HL-60/S4 treated with phorbol 12-myristate 13-acetate at 8.2 ng/mL for 4 days and 3 days (cell line): ENCODE measurements around the gene MOGAT2.
"Not testable (repeated sequence)": the region's sequence is repeated elsewhere in the genome, so short reads cannot be mapped to it uniquely, and the experiment has no call there.

Experiments used
- in situ Hi-C: fragments of 300-500 bp; cut with MboI; formaldehyde crosslinking; loops from 2 replicates; pipeline ENCODE4 v1.15.0; 2022; ENCODE audit warnings: low sequenced_read_pairs

MOGAT2 gene

DNA sequence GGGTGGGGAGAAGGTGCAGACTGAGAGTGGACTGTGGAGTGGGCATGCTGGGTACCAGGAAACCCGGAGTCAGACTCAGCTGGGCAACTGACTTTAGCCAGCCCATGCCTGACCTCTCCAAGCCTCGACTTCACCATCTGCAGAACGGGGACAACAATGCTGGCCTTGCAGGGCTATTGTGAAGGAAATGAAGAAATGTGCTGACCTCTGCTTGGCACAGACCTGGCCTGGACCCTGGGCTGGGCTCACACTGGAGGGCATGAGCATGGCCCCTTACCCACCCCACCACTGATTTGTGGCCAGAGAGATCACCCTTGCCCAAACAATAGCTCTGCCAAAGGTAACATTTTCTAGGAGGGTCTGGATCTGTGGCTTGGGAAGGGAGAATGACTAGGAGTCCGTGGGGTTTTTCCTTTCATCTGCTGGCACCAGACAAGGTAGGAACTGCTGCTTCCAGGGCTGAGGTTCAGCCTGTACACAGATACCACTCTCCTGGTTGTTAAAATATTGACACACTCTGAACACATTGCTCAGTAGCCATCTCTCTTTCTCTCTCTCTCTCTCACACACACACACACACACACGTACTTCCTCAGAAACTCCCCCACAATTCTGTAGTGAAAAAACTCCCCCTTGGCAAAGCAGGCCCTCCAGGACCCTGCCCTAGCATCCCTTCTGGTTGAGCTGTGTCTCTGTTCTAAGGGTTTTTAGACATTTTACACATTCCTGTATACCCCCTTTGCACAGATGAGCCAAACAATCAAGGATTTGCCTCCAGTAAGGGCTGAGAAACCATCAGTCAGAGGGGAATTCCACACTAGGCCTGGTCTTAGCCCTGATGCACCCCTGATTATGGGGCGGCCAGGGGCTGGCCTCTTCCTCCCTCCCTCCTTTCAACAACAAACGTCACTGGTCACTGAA lies 1.0 kb downstream of the MOGAT2 start:
- in situ Hi-C loops, result loop anchor here (25.0 kb wide), 1 partner anchor 144 kb away; no protein-coding TSS in a partner anchor

GRCh38 chr11:75719340-75720239 lies 2.0 kb downstream of the MOGAT2 start:
- in situ Hi-C loops, result loop anchor here (25.0 kb wide), 1 partner anchor 143 kb away; no protein-coding TSS in a partner anchor

DNA sequence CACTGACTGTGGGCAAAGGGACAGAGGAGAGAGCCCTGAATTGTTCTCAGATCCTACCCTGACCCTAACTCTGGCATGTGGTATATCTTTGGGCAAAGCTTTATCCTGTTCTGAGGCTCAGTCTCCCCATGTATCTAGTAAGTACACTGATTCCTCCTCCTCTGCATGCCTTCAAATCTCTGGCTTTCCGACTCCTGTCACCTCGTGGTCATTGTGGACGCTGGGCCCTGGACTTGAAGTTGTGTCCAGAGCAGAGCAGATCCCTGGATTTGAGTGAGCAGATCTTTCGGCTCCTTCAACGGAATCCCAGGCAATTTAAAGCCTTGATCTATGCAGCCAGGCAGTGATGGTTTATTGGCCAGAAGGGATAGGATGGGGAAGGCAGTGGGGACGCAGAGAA lies 3.0 kb downstream of the MOGAT2 start:
- in situ Hi-C loops, result loop anchor here (25.0 kb wide), 1 partner anchor 142 kb away; no protein-coding TSS in a partner anchor

GRCh38 chr11:75721852-75722668 lies 4.4 kb downstream of the MOGAT2 start:
- in situ Hi-C loops, result loop anchor here (25.0 kb wide), 1 partner anchor 140 kb away; no protein-coding TSS in a partner anchor

GRCh38 chr11:75722669-75723042 lies 5.0 kb downstream of the MOGAT2 start:
- in situ Hi-C loops, result loop anchor here (25.0 kb wide), 1 partner anchor 140 kb away; no protein-coding TSS in a partner anchor

- in situ Hi-C loops, result no loop called here
These were observed 8.1 kb downstream of the MOGAT2 start for GRCh38 chr11:75725547-75726320.

DNA sequence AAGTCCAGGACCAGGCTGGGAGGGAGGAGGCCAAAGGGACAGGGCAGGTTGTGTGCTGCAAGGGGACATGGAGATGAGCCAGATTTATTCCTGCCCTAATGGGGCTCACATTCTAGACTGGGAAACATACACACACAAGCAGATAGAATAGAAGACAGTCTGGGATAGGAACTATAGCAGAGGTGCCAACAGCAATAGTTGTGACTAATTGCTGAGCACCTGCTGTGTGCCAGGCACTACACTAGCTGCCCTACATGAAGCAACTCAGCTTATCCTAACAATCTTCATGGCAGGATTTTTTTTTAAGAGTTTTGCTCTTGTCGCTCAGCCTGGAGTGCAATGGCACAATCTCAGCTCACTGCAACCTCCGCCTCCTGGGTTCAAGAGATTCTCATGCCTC lies 11.4 kb downstream of the MOGAT2 start:
- in situ Hi-C loops, result no loop called here

DNA sequence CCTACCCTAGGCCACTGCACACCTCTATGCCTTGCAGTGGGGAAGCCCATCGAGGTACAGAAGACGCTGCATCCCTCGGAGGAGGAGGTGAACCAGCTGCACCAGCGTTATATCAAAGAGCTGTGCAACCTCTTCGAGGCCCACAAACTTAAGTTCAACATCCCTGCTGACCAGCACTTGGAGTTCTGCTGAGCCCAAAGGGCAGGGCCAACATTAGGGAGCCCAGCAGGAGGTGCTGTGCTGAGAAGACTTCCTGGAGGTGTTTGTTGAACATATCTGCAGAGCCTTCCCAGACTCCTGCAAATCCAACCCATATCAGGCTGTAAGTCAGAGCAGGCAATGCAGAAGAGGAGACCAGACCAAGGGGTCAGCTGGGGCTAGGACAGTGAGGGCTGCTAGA lies 13.5 kb downstream of the MOGAT2 start:
- in situ Hi-C loops, result no loop called here

DNA sequence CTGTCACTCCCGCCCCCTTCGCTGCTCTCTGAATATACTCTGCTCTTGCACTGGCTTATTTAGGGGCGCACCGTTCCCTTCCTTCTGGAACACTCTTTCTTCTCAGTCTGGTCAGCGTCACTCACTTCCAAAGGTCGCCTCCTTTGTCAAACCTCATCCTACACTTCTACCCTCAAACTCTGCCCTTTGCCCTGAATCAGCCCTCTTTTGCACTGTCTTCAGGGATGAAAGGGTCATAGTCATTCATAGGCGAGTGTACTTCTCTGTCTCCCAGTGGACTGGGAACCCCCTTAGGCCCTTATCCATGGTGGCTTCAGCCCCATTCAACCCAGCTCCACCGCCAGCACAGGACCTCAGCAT lies 15.4 kb downstream of the MOGAT2 start:
- in situ Hi-C loops, result no loop called here

DNA sequence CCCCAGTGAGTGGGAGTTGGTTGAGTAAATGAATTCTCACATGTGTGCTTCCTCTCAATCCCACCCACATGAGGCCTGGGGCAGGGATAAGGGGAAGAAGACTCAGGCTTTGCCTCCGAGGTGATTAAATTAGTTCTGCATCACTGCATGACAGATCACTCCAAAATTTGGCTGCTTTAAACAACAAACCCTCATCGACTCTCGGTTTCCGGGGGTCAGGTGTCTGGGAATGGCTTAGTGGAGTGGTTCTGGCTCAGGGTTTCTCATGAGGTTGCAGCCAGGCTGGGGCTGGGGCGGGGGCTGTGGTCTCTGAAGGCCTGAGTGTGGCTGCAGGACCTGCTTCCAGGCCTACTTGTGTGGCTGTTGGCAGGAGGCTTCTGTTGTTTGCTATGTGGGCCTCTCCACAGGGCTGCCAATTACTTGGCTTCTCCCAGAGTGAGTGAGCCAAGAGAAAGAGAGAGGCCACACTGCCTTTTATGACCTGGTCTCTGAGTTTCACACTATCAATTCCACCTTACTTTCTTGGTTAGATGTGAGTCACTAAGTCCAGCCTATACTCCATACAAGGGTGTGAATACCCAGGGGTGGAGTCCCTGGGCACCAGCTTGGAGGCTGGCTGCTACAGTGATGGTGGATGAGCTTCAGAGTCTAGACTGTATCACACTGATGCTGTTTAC lies 15.9 kb downstream of the MOGAT2 start:
- in situ Hi-C loops, result no loop called here

DNA sequence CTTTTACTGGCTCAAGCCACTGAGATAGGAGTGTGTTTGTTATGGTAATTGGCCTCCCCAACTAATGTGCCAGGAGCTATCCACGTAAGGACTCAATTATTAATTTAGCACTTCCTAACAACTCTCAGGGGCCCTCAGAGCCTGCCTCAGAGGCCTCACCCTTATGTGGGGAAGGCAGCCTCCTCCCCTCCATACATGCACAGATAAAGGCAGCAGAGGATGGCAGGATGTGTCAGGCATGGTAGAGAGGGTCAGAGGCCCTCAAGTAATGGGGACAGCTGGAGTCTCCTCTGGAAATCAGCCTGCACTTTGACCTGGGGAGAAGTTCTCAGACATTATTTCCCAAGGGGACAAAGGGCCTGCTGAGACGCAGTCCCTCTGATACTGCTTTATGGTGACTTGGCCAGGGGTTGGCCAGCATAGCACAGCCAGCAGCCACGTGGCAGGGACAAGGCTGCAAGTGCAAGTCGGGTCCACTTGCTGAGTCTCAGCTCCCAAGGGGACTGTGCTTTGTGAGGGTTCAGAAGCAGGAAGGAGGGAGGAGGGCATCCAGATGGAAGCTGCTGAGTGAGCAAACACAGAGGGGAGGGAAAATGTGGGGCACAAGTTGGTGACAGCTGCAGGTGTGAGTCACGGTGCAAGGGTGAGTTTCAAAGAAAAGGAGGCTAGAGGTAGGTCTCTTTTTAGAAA lies 17.0 kb downstream of the MOGAT2 start:
- in situ Hi-C loops, result no loop called here

DNA sequence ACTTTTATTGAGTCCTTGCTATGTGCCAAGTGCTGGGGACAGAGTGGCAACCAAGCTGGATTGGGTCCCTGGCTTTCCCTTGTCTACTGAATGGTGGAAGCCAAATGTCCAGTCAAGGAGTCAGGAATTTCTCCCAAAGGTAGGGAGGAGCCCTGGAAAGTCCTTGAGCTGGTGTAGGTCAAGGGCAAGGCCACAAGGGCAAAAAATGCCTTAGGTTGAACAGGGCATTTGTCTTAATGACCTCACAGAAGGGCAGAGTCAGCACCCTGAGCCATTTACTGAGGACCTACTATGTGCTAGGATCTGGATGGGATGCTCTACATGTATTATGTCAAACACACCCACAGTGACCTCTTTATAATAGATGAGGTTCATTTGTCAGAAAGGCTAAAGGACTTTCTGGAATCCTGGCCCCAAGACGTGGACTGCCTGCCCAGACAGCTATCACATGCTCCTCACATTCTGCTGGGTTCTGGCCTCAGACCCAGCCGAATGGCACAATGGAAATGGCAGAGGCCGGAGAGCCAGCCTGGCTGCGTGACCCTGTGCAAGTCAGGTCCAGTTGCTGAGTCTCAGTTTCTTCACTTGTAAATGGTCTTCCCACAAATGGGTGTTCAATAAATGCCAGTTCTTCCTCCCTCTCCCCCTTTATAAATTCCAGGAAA lies 17.7 kb downstream of the MOGAT2 start:
- in situ Hi-C loops, result no loop called here

DNA sequence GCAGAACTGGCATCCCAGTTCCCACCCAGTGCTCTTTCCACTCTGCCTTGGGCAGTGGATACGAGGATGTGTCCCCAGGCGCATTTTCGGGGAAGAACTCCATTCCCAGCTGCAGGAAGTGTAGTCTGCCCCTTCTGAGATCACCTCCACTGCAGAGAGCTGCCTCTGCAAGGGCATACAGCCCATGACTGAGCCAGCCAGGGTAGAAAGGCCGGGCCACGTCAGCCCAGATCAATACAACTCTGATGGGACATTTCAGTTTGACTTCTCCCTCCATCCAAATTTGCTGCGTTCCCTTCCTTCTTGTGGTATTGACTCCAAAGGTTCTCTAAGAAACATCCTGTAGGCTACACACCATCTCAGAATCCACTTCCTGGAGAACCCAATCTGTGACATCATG lies 19.7 kb downstream of the MOGAT2 start:
- in situ Hi-C loops, result no loop called here

DNA sequence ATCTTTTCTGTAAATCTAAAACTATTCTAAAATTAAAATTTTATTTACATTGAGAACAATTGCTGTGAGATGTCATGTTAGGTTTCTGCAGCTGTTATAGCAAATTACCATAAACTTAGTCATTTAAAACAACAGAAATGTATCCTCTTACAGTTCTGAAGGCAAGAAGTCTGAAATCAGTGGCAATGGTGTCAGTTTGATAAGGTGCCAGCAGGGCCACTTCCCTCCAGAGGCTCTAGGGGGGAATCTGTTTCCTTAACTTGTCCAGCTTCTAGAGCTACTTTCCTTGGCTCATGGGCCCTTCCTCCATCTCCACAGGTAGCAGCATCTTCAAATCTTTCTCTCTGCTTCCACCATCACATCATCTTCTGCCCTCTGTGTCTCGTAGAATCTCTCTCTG lies 23.0 kb downstream of the MOGAT2 start:
- in situ Hi-C loops, result no loop called here

DNA sequence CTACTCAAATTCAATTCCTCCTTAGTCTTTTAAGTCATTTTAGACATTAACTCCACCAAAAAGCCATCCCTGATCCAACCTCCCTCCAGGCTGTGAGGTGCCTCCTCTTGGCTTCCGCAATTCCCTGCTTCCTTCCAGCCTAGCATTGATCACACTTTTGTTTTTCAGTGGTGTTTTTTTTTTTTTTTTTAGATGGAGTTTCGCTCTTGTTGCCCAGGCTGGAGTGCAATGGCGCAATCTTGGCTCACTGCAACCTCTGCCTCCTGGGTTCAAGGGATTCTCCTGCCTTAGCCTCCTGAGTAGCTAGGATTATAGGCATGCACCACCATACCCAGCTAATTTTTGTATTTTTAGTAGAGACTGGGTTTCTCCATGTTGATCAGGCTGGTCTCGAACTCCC lies 25.5 kb downstream of the MOGAT2 start:
- in situ Hi-C loops, result not testable (repeated sequence)

DNA sequence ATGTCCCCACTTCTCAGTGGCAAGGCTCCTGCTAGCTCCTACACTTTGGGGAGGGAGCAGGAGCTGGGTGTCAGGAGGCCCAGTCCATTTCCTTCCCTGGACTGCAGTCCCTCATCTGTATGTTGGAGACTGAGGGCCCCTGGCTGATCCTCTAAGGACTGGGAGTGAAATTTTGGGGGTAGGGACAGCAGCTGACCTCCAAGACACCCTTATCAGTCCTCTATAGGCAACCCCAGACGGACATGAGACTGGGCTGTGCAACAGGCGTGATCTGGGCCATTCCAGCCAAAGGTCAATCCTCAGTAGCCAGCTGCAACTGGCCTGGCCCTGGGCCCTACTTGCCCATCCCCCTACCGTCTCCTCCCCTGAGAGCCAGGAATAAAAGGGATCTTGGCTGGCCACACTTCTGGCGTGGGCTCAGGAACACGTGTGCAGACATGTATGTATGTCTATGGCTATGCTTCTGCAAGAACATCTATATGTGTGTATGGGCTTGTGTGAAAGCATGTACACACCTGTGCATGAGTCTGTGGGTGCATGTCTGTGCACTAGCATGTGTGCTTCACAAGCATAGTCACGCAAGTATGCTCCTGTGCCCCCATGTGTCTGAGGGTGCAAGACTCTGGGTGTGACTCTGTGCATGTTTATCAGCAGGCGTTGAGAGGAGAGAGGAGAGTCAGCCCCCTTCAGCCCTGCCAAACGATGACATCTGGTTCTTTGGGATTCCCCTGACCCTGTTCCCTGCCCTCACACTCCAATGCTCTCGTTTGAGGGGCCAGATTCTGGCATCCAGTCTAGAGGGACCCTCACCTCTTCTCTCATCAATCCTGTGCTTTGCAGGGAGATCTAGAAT lies 26.3 kb downstream of the MOGAT2 start:
- in situ Hi-C loops, result no loop called here

GRCh38 chr11:75745807-75746206 lies 28.2 kb downstream of the MOGAT2 start:
- in situ Hi-C loops, result no loop called here
